Upper lobe of left lung (tissue), 4 donors: ENCODE results near the gene GNG13.

ENCODE experiments used
- POLR2A ChIP-seq, 4 donors: fragments of 450-650 bp; IDR thresholded peaks; one replicate each; pipeline ENCODE4 v1.5.1; 2016 to 2017; ENCODE audit warnings: antibody characterized with exemption in 4 of 4, mild to moderate bottlenecking in 2 of 4
- TF ChIP-seq, protein P1 (sequence below), 6 experiments: fragments of 450-650 bp in 4 of 6; fragments of 200-600 bp in 2 of 6; sonication (generic) in 2 of 6; IDR thresholded peaks; one replicate each; pipeline ENCODE4 v1.5.1; 2016 to 2019; ENCODE audit warnings: antibody characterized with exemption in 6 of 6

DNA sequence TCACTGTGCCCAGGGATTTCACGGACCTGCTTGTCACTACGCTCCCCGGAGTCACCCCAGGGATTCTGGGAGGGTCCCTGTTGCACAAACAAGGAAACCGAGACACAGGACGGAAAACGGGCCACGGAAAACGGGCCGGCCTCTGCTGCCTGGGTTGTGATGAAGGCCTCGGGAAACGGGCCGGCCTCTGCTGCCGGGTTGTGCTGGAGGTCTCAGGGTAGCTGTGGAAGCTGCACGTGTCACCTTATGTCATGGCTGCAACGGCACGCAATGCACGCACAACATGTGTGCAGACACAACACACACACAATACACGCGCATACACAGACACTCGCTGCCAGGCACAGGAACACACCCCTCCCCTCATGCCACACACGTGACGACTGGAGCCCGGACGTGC is 27.0 kb upstream of the GNG13 start:
- TF ChIP-seq, protein P1, sequence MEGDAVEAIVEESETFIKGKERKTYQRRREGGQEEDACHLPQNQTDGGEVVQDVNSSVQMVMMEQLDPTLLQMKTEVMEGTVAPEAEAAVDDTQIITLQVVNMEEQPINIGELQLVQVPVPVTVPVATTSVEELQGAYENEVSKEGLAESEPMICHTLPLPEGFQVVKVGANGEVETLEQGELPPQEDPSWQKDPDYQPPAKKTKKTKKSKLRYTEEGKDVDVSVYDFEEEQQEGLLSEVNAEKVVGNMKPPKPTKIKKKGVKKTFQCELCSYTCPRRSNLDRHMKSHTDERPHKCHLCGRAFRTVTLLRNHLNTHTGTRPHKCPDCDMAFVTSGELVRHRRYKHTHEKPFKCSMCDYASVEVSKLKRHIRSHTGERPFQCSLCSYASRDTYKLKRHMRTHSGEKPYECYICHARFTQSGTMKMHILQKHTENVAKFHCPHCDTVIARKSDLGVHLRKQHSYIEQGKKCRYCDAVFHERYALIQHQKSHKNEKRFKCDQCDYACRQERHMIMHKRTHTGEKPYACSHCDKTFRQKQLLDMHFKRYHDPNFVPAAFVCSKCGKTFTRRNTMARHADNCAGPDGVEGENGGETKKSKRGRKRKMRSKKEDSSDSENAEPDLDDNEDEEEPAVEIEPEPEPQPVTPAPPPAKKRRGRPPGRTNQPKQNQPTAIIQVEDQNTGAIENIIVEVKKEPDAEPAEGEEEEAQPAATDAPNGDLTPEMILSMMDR (IDR thresholded peaks at IDR 0.05) = no peak
- TF ChIP-seq POLR2A (IDR thresholded peaks at IDR 0.05) = no peak
